ENCODE data around the gene DYRK2.

- TF ChIP-seq, protein P1, sequence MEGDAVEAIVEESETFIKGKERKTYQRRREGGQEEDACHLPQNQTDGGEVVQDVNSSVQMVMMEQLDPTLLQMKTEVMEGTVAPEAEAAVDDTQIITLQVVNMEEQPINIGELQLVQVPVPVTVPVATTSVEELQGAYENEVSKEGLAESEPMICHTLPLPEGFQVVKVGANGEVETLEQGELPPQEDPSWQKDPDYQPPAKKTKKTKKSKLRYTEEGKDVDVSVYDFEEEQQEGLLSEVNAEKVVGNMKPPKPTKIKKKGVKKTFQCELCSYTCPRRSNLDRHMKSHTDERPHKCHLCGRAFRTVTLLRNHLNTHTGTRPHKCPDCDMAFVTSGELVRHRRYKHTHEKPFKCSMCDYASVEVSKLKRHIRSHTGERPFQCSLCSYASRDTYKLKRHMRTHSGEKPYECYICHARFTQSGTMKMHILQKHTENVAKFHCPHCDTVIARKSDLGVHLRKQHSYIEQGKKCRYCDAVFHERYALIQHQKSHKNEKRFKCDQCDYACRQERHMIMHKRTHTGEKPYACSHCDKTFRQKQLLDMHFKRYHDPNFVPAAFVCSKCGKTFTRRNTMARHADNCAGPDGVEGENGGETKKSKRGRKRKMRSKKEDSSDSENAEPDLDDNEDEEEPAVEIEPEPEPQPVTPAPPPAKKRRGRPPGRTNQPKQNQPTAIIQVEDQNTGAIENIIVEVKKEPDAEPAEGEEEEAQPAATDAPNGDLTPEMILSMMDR (conservative IDR thresholded peaks at IDR 0.05 in 1 of 2, IDR thresholded peaks at IDR 0.05 in 1 of 2; ENCODE audit: extremely low read depth in 1 of 2, insufficient read depth in 1 of 2, low read depth in 1 of 2, low read length in 2 of 2) = no peak
- TF ChIP-seq EZH2 (IDR thresholded peaks at IDR 0.05; ENCODE audit: borderline replicate concordance, low read length) = no peak
These were observed 24.2 kb upstream of the DYRK2 start for GRCh38 chr12:67624355-67624754.
